H1 (cell line): Measurements from ENCODE around the gene BCAM. TPM values are rescaled to one million over a fixed set of nuclear protein-coding genes. Genes with fewer than 3 reads are reported as not detected.

Experiments
- CTCF ChIA-PET: fragments of 300-600 bp; sonication (Branson Sonifier 250); formaldehyde crosslinking; loops from one replicate; lab custom pipeline; 2021; ENCODE audit not compliant: partially characterized antibody; lab: Charles Lee
- POLR2A ChIA-PET: fragments of 300-600 bp; sonication (Branson Sonifier 250); formaldehyde crosslinking; loops from one replicate; lab custom pipeline; 2021; ENCODE audit warnings: inconsistent platforms; ENCODE audit not compliant: partially characterized antibody; lab: Charles Lee
- DNase-seq, 2 experiments: peaks; one replicate each; pipeline versions ENCODE4 v3.0.0 to v3.0.0-alpha.2; 2010 to 2022; ENCODE audit warnings: low spot score in 2 of 2, low read depth in 1 of 2, mixed read lengths in 1 of 2
- FAIRE-seq: peaks from 2 replicates; lab custom pipeline; 2011; peaks lifted over from hg19 to GRCh38; lab: Jason Lieb, UNC
- H2AFZ ChIP-seq: 2 replicates; pipeline ENCODE4 v1.8.1; 2012; ENCODE audit warnings: low read length, inconsistent platforms
- H2AK5ac ChIP-seq: 2 replicates; pipeline ENCODE4 v1.6.1; 2013; ENCODE audit warnings: low read depth, low read length
- H2BK120ac ChIP-seq: replicated peaks from 2 replicates; pipeline ENCODE3; 2013; ENCODE audit warnings: low read depth, low read length, inconsistent platforms
- H2BK12ac ChIP-seq: 2 replicates; pipeline ENCODE4 v1.6.1; 2013; ENCODE audit warnings: low read depth, low read length
- H2BK15ac ChIP-seq: 2 replicates; pipeline ENCODE4 v1.6.1; 2013; ENCODE audit warnings: low read length
- H2BK20ac ChIP-seq: 2 replicates; pipeline ENCODE4 v1.6.1; 2013; ENCODE audit warnings: low read length
- H2BK5ac ChIP-seq: 2 replicates; pipeline ENCODE4 v1.6.1; 2013; ENCODE audit warnings: low read depth, low read length
- H3K14ac ChIP-seq: 2 replicates; pipeline ENCODE4 v1.6.1; 2013; ENCODE audit warnings: inconsistent platforms; ENCODE audit not compliant: insufficient read length
- H3K18ac ChIP-seq: 2 replicates; pipeline ENCODE4 v1.6.1; 2013; ENCODE audit warnings: low read length; ENCODE audit errors: extremely low read depth
- H3K23ac ChIP-seq: 2 replicates; pipeline ENCODE4 v1.6.1; 2013; ENCODE audit warnings: inconsistent platforms; ENCODE audit not compliant: insufficient read length
- H3K23me2 ChIP-seq: 2 replicates; pipeline ENCODE4 v1.6.1; 2013; ENCODE audit warnings: low read depth, low read length
- H3K27ac ChIP-seq: 2 replicates; pipeline ENCODE4 v1.6.1; 2011; ENCODE audit warnings: low read depth, low read length, inconsistent platforms
- H3K27me3 ChIP-seq, 4 experiments: replicated peaks in 1 of 4; 1 replicate in 1 of 4; 2 replicates in 3 of 4; pipeline versions ENCODE4 v1.6.1 to v1.8.1; 2011 to 2013; ENCODE audit warnings: low read length in 3 of 4, mild to moderate bottlenecking in 3 of 4, inconsistent platforms in 2 of 4, mixed read lengths in 2 of 4, moderate library complexity in 1 of 4; ENCODE audit not compliant: control insufficient read depth in 3 of 4, insufficient read depth in 3 of 4; ENCODE audit errors: extremely low read depth in 1 of 4
- H3K36me3 ChIP-seq, 4 experiments: 2 replicates each; pipeline versions ENCODE4 v1.6.1 to v1.8.1; 2011 to 2013; ENCODE audit warnings: mild to moderate bottlenecking in 4 of 4, low read length in 3 of 4, moderate library complexity in 2 of 4, control low read depth in 1 of 4, inconsistent platforms in 1 of 4; ENCODE audit not compliant: insufficient read depth in 4 of 4, control insufficient read depth in 2 of 4
- H3K4ac ChIP-seq: replicated peaks from 2 replicates; pipeline ENCODE3; 2013; ENCODE audit warnings: low read length, low read depth, mixed read lengths, inconsistent platforms; ENCODE audit not compliant: insufficient read length
- H3K4me1 ChIP-seq, 4 experiments: replicated peaks in 1 of 4; 1 replicate in 1 of 4; 2 replicates in 3 of 4; pipeline versions ENCODE4 v1.6.1 to v1.8.1; 2011 to 2013; ENCODE audit warnings: low read length in 3 of 4, inconsistent platforms in 2 of 4, mixed read lengths in 1 of 4; ENCODE audit not compliant: insufficient read depth in 4 of 4, control insufficient read depth in 3 of 4
- H3K4me2 ChIP-seq, 2 experiments: 2 replicates each; pipeline versions ENCODE4 v1.6.1 to v1.8.1; 2011 to 2013; ENCODE audit warnings: low read depth in 2 of 2, low read length in 2 of 2, control low read depth in 1 of 2, inconsistent platforms in 1 of 2, mild to moderate bottlenecking in 1 of 2; ENCODE audit not compliant: insufficient read depth in 1 of 2
- H3K4me3 ChIP-seq, 4 experiments: fragments of 200-600, 300-600 bp in 1 of 4; sonication (generic), shearing (Covaris generic), sonication (Bioruptor Twin) in 1 of 4; 2 replicates each; pipeline versions ENCODE4 v1.5.1 to v1.8.1; 2011 to 2016; ENCODE audit warnings: low read length in 4 of 4, low read depth in 3 of 4, control low read depth in 2 of 4, inconsistent platforms in 2 of 4, mild to moderate bottlenecking in 2 of 4, mixed read lengths in 1 of 4, moderate library complexity in 1 of 4; ENCODE audit not compliant: insufficient read depth in 2 of 4; ENCODE audit errors: extremely low read depth in 1 of 4
- H3K56ac ChIP-seq: replicated peaks from 2 replicates; pipeline ENCODE3; 2013; ENCODE audit warnings: low read depth, mild to moderate bottlenecking, mixed read lengths, low read length, inconsistent platforms; ENCODE audit not compliant: insufficient read length
- H3K79me1 ChIP-seq: 2 replicates; pipeline ENCODE4 v1.6.1; 2013; ENCODE audit warnings: low read depth, low read length, control low read depth
- H3K79me2 ChIP-seq, 2 experiments: 2 replicates each; pipeline versions ENCODE4 v1.6.1 to v1.8.1; 2012 to 2013; ENCODE audit warnings: low read length in 2 of 2, mild to moderate bottlenecking in 2 of 2, inconsistent platforms in 1 of 2; ENCODE audit not compliant: insufficient read depth in 2 of 2, control insufficient read depth in 1 of 2
- H3K9ac ChIP-seq, 4 experiments: replicated peaks in 1 of 4; 1 replicate in 1 of 4; 2 replicates in 3 of 4; pipeline versions ENCODE4 v1.6.1 to v1.8.1; 2011 to 2013; ENCODE audit warnings: low read depth in 3 of 4, low read length in 3 of 4, control low read depth in 2 of 4, mild to moderate bottlenecking in 2 of 4, moderate library complexity in 2 of 4, inconsistent platforms in 1 of 4; ENCODE audit errors: extremely low read depth in 1 of 4
- H3K9me3 ChIP-seq, 2 experiments: 2 replicates each; pipeline versions ENCODE4 v1.6.1 to v1.8.1; 2012 to 2013; ENCODE audit warnings: mild to moderate bottlenecking in 2 of 2, moderate library complexity in 2 of 2, control low read depth in 1 of 2, inconsistent platforms in 1 of 2, low read depth in 1 of 2, low read length in 1 of 2, mixed read lengths in 1 of 2; ENCODE audit not compliant: insufficient read depth in 2 of 2
- H4K20me1 ChIP-seq, 2 experiments: replicated peaks in 1 of 2; 2 replicates each; pipeline versions ENCODE3 to v1.8.1; 2011 to 2013; ENCODE audit warnings: inconsistent platforms in 2 of 2, low read length in 2 of 2, mild to moderate bottlenecking in 1 of 2; ENCODE audit not compliant: insufficient read depth in 2 of 2, control insufficient read depth in 1 of 2
- H4K5ac ChIP-seq: 2 replicates; pipeline ENCODE4 v1.6.1; 2013; ENCODE audit warnings: low read length, low read depth, mixed read lengths, inconsistent platforms; ENCODE audit not compliant: insufficient read length
- H4K8ac ChIP-seq: 2 replicates; pipeline ENCODE4 v1.8.0; 2013; ENCODE audit warnings: mild to moderate bottlenecking, moderate library complexity, low read length, inconsistent platforms; ENCODE audit not compliant: insufficient read depth; ENCODE audit errors: extremely low read depth
- H4K91ac ChIP-seq: replicated peaks from 2 replicates; pipeline ENCODE3; 2013; ENCODE audit warnings: low read length, mixed read lengths, inconsistent platforms; ENCODE audit not compliant: insufficient read length
- CHD2 ChIP-seq: IDR thresholded peaks from 2 replicates; pipeline ENCODE4 v1.6.1; 2012; ENCODE audit warnings: low read length, improper control_type of control experiment
- HDAC2 ChIP-seq, 2 experiments: fragments of 300-600 bp in 1 of 2; sonication (generic) in 1 of 2; IDR thresholded peaks; 2 replicates each; pipeline ENCODE4 v1.6.1; 2011 to 2012; ENCODE audit warnings: low read depth in 2 of 2, low read length in 2 of 2, mild to moderate bottlenecking in 2 of 2, moderate library complexity in 2 of 2, borderline replicate concordance in 1 of 2, inconsistent platforms in 1 of 2
- POLR2AphosphoS5 ChIP-seq: IDR thresholded peaks from 2 replicates; pipeline ENCODE4 v1.6.1; 2011; ENCODE audit warnings: low read depth, low read length
- RAD21 ChIP-seq, 2 experiments: IDR thresholded peaks in 1 of 2; conservative IDR thresholded peaks in 1 of 2; 2 replicates each; pipeline ENCODE4 v1.6.1; 2011; ENCODE audit warnings: low read depth in 2 of 2, low read length in 2 of 2, improper control_type of control experiment in 1 of 2, inconsistent platforms in 1 of 2, mild to moderate bottlenecking in 1 of 2, moderate library complexity in 1 of 2
- SRF ChIP-seq: IDR thresholded peaks from 2 replicates; pipeline ENCODE4 v1.6.1; 2011; ENCODE audit warnings: mild to moderate bottlenecking, low read depth, low read length, moderate library complexity
- TAF7 ChIP-seq: optimal IDR thresholded peaks from 2 replicates; pipeline ENCODE3; 2011; ENCODE audit warnings: low read depth, mild to moderate bottlenecking, inconsistent platforms, low read length, moderate library complexity, borderline replicate concordance
- TBP ChIP-seq: IDR thresholded peaks from 2 replicates; pipeline ENCODE4 v1.6.1; 2011; ENCODE audit warnings: low read depth, low read length, improper control_type of control experiment
- TCF12 ChIP-seq: IDR thresholded peaks from 2 replicates; pipeline ENCODE4 v1.6.1; 2011; ENCODE audit warnings: low read depth, mild to moderate bottlenecking, low read length
- ZNF274 ChIP-seq: IDR thresholded peaks from 2 replicates; pipeline ENCODE4 v1.7.0; 2012; ENCODE audit warnings: low read length, borderline replicate concordance; ENCODE audit errors: extremely low read depth
- WGBS, 2 experiments: shearing (Covaris generic) in 1 of 2; methylation state at CpG; one replicate each; pipeline versions ENCODE4 v1.1.6 to v1.1.7; 2013 to 2015; ENCODE audit warnings: low lambda C conversion rate in 2 of 2, mixed read lengths in 2 of 2, inconsistent platforms in 1 of 2, low coverage in 1 of 2, missing lambda C conversion rate in 1 of 2; ENCODE audit not compliant: insufficient replicate concordance in 2 of 2, insufficient coverage in 1 of 2, insufficient read length in 1 of 2; ENCODE audit errors: extremely low coverage in 1 of 2, missing lambda C conversion rate in 1 of 2; 5-methylcytosine and 5-hydroxymethylcytosine counted together
- polyA plus RNA-seq, 7 experiments: library from polyadenylated mRNA; depleted of rRNA in 3 of 7; stranded (reverse) in 5 of 7; unstranded in 2 of 7; fragments of >200 nt in 5 of 7; fragments of 200-250 nt in 2 of 7; gene quantifications; 1 replicate in 5 of 7; 2 replicates in 1 of 7; 4 replicates in 1 of 7; pipeline versions ENCODE4 v1.2.1 to v1.2.3, GENCODE V29; 2011 to 2013; ENCODE audit warnings: missing spikeins in 2 of 7, mixed read lengths in 2 of 7
- total RNA-seq: library from RNA; stranded (reverse); fragmentation: NEBNext Ultra II Directional; extraction: Animal tissue kit (Norgen Biotek cat#: 25700); gene quantifications from 2 replicates; pipeline ENCODE4 v1.2.1, GENCODE V29; 2021

BCAM gene
- total and polyA plus RNA-seq, 2 of the 8 experiments (the other 6 are each of a cell fraction or from before 2014, with no cell fraction given): 32.5 to 81.4 TPM

DNA sequence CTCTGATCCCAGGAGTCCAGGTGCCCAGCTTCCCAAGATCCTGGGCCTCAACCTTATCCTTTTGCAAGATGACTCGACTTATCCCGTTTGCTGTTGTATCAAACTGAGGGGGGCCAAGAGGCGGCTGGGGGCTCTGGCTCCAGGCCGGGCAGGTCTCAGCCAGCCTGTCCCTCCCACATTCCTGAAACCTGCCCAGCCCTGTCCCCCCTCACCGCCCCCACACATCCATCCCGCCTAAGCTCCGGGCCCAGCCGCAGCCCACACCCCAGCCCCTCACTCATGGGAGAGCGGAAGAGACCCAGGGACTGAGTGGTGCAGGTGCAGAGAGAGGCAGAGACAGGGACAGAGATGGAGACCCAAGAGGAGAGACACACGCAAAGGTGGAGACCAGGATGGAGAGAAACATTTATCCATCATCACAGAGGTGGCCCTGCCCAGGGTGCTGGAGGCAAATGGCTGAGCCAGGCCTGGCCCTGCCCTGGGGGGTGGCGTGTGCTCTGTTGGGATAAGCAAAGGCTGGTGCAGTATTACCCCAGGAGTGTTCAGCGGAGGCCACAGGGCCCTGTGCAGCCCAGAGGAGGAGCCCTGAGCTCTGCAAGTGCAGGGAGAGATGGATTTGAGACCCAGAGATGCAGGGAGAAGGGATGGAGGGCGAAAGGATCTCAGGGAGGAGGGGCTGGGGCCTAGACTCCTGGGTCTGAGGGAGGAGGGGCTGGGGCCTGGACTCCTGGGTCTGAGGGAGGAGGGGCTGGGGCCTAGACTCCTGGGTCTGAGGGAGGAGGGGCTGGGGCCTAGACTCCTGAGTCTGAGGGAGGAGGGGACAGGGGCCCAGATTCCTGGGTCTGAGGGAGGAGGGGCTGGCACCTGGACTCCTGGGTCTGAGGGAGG, 1.6 kb downstream of the BCAM start:
- Histone ChIP-seq H2BK15ac (0 out of 2 replicates have a peak overlapping the region, but pooled peaks have one; percentile 29), H4K5ac (no peak overlapping the region), H2AK5ac (no peak overlapping the region), H3K4me1 (peaks cover 4 to 34% (median 21%) of the 10 kb centered on the region in 4 experiments), H3K14ac (no peak overlapping the region), H3K56ac (no peak overlapping the region), H2BK20ac (no peak overlapping the region), H3K27me3 (peaks cover 0 to 2% (median under 1%) of the 10 kb centered on the region in 4 experiments; a peak in 3 of 7 replicates), H3K9ac (peak overlapping the region in 1 of 4 experiments; percentile 34; a peak in 1 of 7 replicates), H2BK12ac (no peak overlapping the region), H3K4me2 (peak overlapping the region; percentile 52 to 72), H2BK120ac (no peak overlapping the region), H4K8ac (no peak overlapping the region; the same call in 1 of the 2 replicates), H3K27ac (no peak overlapping the region), H3K36me3 (peaks cover 9 to 29% (median 20%) of the 10 kb centered on the region in 4 experiments; a peak in 5 of 8 replicates), H4K20me1 (peaks cover 8 to 14% of the 10 kb centered on the region in 2 experiments), H3K9me3 (no peaks in the 10 kb centered on the region), H3K4me3 (peak overlapping the region in 3 of 4 experiments; percentile 5 to 40 (median 7); a peak in 3 of 8 replicates), H3K79me2 (no peaks in the 10 kb centered on the region), H4K91ac (no peak overlapping the region), H3K23me2 (peaks cover 5% of the 10 kb centered on the region; the same call in 1 of the 2 replicates), H3K79me1 (peaks cover 2% of the 10 kb centered on the region; the same call in 1 of the 2 replicates), H3K23ac (no peak overlapping the region), H2AFZ (no peak overlapping the region), H2BK5ac (no peak overlapping the region), H3K18ac (no peak overlapping the region), H3K4ac (no peak overlapping the region)
- POLR2A ChIA-PET: interaction anchor here (0.7 to 6.0 kb wide), 14 partner anchors 8 to 159 kb away, joined by 3 to 37 read pairs (median 7); partner anchors contain the start of gene NECTIN2
- no peak for DNase-seq
- FAIRE-seq: no peak
- WGBS, 2 experiments: 83% methylated on average over 7 of the region's 13 CpGs; no CpG with 5 or more reads in 1 of the 2 experiments
- CTCF ChIA-PET: interaction anchor here (0.7 to 8.5 kb wide), 5 partner anchors 9 to 78 kb away, joined by 3 to 116 read pairs (median 23); no protein-coding TSS in a partner anchor
- TF ChIP-seq SRF: no peak
- TF ChIP-seq HDAC2 (IDR thresholded peaks at IDR 0.05; ENCODE audit: borderline replicate concordance in 1 of 2, low read depth in 2 of 2, low read length in 2 of 2): no peak
- TF ChIP-seq TBP: no peak
- no peak for TF ChIP-seq TCF12
- no peak for TF ChIP-seq RAD21 (IDR thresholded peaks at IDR 0.05 in 1 of 2, conservative IDR thresholded peaks at IDR 0.05 in 1 of 2; ENCODE audit: low read depth in 2 of 2, low read length in 2 of 2)
- TF ChIP-seq POLR2AphosphoS5: no peak
- no peak for TF ChIP-seq TAF7
- TF ChIP-seq CHD2: no peak
- no peak for TF ChIP-seq ZNF274
